Activated B cell treated with CpG ODN at 0.5 μM for 24 hours (primary cell): ENCODE results near the gene FEZ2. TPM values are rescaled to one million over a fixed set of nuclear protein-coding genes. Genes with fewer than 3 reads are reported as not detected.

Source experiments
- ATAC-seq: fragments of 200-7000 bp; cut with Tn5 transposase; one replicate; pipeline ENCODE4 v1.10.0; 2021; ENCODE audit warnings: low read depth, mild to moderate bottlenecking, moderate library complexity
- CTCF ChIA-PET: fragments of 350-600 bp; sonication (Branson Sonifier 250); formaldehyde crosslinking; loops from one replicate; lab custom pipeline; 2021; ENCODE audit warnings: antibody characterized with exemption; lab: Charles Lee
- POLR2A ChIA-PET: fragments of 350-600 bp; sonication (Branson Sonifier 250); formaldehyde crosslinking; loops from one replicate; lab custom pipeline; 2021; ENCODE audit warnings: antibody characterized with exemption; lab: Charles Lee
- DNase-seq: peaks from one replicate; pipeline ENCODE4 v3.0.0; 2022
- H3K27ac Mint-ChIP-seq: one replicate; pipeline ENCODE4 v1.8.0; 2020; ENCODE audit warnings: mixed read lengths
- H3K27me3 Mint-ChIP-seq: one replicate; pipeline ENCODE4 v1.8.0; 2021; ENCODE audit warnings: mixed read lengths
- H3K36me3 Mint-ChIP-seq: one replicate; pipeline ENCODE4 v1.8.0; 2021; ENCODE audit warnings: low read depth, mixed read lengths
- H3K4me1 Mint-ChIP-seq: one replicate; pipeline ENCODE4 v1.8.0; 2021; ENCODE audit warnings: mixed read lengths
- H3K4me3 Mint-ChIP-seq: one replicate; pipeline ENCODE4 v1.8.0; 2020; ENCODE audit warnings: mild to moderate bottlenecking, mixed read lengths
- H3K9me3 Mint-ChIP-seq: one replicate; pipeline ENCODE4 v1.8.0; 2020; ENCODE audit warnings: mixed read lengths
- intact Hi-C: fragments of 100-400 bp; cut with micrococcal nuclease; formaldehyde crosslinking; loops from one replicate; pipeline ENCODE4 v1.15.1; 2024
- total RNA-seq: library from RNA; stranded (reverse); gene quantifications from 2 replicates; pipeline ENCODE4 v1.2.3, GENCODE V29; 2022
- TF ChIP-seq, protein P1 (sequence below): fragments of 200-600 bp; IDR thresholded peaks from one replicate; pipeline ENCODE4 v1.8.0; 2022; ENCODE audit warnings: antibody characterized with exemption, mild to moderate bottlenecking

The FEZ2 gene
- total RNA-seq, 1 donor from 2014 or later: 30.3 TPM

DNA sequence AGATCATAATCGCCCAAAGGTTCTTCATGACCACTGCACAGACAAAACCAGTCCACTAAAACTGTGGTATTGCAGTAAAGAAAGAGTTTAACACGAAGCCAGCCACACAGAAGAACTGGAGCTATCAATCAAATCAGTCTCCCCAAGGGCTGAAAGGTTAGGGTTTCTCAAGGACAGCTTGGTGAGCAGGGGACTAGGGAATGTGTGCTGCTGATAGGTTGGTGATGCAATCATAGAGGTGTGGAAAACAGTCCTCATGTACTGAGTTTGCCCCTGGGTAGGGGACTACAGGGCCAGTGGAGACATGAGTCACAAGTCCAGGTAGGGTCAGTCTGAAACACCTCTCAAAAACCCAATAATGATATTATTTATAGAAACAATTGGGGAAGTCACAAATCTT lies 27.3 kb upstream of the FEZ2 start:
- Mint-ChIP-seq H3K9me3 (peaks cover 11% of the 10 kb centered on the region), H3K27me3 (peaks cover 8% of the 10 kb centered on the region), H3K4me1 (no peaks in the 10 kb centered on the region), H3K4me3 (no peak overlapping the region), H3K27ac (no peak overlapping the region), H3K36me3 (no peaks in the 10 kb centered on the region)
- ChIA-PET CTCF (no interaction called here), POLR2A (no interaction called here)
- TF ChIP-seq, protein P1, sequence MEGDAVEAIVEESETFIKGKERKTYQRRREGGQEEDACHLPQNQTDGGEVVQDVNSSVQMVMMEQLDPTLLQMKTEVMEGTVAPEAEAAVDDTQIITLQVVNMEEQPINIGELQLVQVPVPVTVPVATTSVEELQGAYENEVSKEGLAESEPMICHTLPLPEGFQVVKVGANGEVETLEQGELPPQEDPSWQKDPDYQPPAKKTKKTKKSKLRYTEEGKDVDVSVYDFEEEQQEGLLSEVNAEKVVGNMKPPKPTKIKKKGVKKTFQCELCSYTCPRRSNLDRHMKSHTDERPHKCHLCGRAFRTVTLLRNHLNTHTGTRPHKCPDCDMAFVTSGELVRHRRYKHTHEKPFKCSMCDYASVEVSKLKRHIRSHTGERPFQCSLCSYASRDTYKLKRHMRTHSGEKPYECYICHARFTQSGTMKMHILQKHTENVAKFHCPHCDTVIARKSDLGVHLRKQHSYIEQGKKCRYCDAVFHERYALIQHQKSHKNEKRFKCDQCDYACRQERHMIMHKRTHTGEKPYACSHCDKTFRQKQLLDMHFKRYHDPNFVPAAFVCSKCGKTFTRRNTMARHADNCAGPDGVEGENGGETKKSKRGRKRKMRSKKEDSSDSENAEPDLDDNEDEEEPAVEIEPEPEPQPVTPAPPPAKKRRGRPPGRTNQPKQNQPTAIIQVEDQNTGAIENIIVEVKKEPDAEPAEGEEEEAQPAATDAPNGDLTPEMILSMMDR: no peak
- ATAC-seq (no peak), DNase-seq (no peak)
- intact Hi-C loops: no loop called here

DNA sequence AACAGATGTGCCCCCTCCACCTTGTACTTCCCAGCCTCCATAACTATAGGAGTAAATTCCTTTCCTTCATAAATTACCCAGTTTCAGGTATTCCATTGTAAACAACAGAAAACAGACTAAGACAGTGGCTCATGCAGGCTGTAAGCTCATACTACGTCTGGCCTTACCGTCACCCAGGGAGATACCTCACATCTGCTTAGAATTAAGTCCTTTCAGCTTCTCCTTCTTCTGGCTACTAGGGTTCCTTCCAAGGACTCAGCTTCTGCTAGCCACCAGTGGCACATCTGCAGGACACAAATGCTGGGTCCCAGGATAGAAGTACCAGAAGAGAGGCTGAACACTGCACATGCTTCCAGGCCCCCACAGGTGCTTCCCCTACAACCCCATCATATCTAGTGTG lies 22.4 kb upstream of the FEZ2 start:
- Mint-ChIP-seq H3K27me3 (peaks cover 8% of the 10 kb centered on the region), H3K27ac (no peak overlapping the region), H3K4me3 (no peak overlapping the region), H3K4me1 (no peaks in the 10 kb centered on the region), H3K36me3 (no peaks in the 10 kb centered on the region), H3K9me3 (peaks cover 5% of the 10 kb centered on the region)
- CTCF ChIA-PET: no interaction called here
- intact Hi-C loops: no loop called here
- TF ChIP-seq, protein P1: no peak
- ATAC-seq (no peak), DNase-seq (no peak)
- POLR2A ChIA-PET: no interaction called here

DNA sequence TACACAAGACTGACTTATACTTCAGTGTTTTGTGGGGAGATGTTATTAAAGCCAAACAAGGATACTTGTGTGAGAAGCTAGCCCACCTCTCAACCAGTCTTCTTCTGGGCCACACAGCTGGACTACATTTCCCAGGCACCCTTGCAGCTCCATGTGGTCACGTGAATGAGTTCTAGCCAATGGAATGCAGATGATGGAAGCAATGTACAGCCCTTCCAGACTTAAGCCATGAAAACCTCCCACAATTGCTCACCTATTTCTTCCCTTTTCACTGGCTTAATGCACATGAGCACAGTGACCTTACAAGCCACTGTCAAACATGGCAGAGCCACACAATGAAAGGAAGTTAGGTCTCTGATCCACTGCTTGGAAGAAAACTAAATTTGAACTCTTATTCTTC lies 20.4 kb upstream of the FEZ2 start:
- POLR2A ChIA-PET: interaction anchor here (0.7 kb wide), 1 partner anchor 21 kb away, joined by 3 read pairs; the partner anchor contains the start of gene FEZ2
- CTCF ChIA-PET: no interaction called here
- Mint-ChIP-seq H3K4me1 (no peaks in the 10 kb centered on the region), H3K4me3 (no peak overlapping the region), H3K27ac (no peak overlapping the region), H3K27me3 (peaks cover 10% of the 10 kb centered on the region), H3K36me3 (no peaks in the 10 kb centered on the region), H3K9me3 (no peaks in the 10 kb centered on the region)
- intact Hi-C loops: no loop called here
- TF ChIP-seq, protein P1: no peak
- ATAC-seq (peak; percentile 77), DNase-seq (no peak)

DNA sequence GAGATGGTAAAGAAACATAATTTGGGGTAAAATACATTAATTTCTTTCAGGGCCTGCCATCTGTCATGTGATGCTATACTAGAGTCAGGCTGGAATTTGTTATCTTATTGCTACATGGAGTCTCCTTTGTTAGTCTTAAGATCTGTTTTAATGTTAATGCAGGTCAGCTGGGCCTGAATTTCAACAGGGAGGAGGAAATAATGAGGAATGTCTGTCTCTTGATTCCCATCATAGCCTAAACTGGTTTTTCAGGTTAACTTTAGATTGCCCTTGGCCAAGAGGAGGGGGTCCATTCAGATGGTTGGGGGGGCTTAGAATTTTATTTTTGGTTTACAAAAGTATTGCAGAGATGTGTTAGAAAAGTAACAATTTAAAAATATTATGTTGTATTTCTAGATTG lies 19.0 kb upstream of the FEZ2 start:
- no peaks in the 10 kb centered on the region for H3K9me3 Mint-ChIP-seq
- TF ChIP-seq, protein P1: no peak
- H3K4me1 Mint-ChIP-seq: no peaks in the 10 kb centered on the region

DNA sequence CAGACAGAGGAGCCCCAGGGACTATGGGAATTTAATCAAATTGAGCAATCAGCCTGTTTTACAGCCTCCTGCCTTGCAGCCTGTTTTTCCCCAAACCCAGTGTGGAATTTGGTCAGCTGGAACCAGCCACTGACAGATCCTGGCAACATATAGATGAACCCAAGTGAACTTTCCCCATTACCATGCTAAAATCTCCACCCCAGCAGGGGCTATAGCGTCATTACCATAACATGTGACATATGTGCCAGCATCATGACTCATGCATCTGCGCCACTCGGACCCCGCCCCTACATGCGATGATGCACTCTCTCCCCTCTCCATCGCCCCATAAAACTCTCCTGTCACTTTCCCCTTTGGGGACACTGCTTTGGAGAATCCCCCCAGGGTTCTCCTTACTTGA lies 17.3 kb upstream of the FEZ2 start:
- Mint-ChIP-seq H3K9me3 (no peaks in the 10 kb centered on the region), H3K27ac (no peak overlapping the region), H3K4me3 (no peak overlapping the region), H3K4me1 (no peaks in the 10 kb centered on the region), H3K27me3 (peaks cover 8% of the 10 kb centered on the region), H3K36me3 (no peaks in the 10 kb centered on the region)
- intact Hi-C loops: no loop called here
- ChIA-PET CTCF (no interaction called here), POLR2A (no interaction called here)
- no peak for DNase-seq
- TF ChIP-seq, protein P1: no peak
- no peak for ATAC-seq

More for the DNA sequence above, 19.0 kb upstream of the FEZ2 start:
- no peak for DNase-seq
- intact Hi-C loops: no loop called here
- POLR2A ChIA-PET: no interaction called here
- CTCF ChIA-PET: no interaction called here
- no peak overlapping the region for H3K4me3 Mint-ChIP-seq
- no peaks in the 10 kb centered on the region for H3K36me3 Mint-ChIP-seq
- H3K27ac Mint-ChIP-seq: no peak overlapping the region
- ATAC-seq: no peak
- peaks cover 3% of the 10 kb centered on the region for H3K27me3 Mint-ChIP-seq
